ENCODE data around the gene DCAF11.

Gene DCAF11

GRCh38 chr14:24084440-24084839 lies 30.1 kb upstream of the DCAF11 start:
- no peaks in the 10 kb centered on the region for H3K9me3 Mint-ChIP-seq
- no peak overlapping the region for H3K27ac Mint-ChIP-seq
- DNase-seq: no peak
- peaks cover 19% of the 10 kb centered on the region for H3K4me1 Mint-ChIP-seq (ENCODE audit: low read depth)
- no peak overlapping the region for H3K4me3 Mint-ChIP-seq
- H3K36me3 Mint-ChIP-seq (ENCODE audit: low read depth): no peaks in the 10 kb centered on the region
- H3K27me3 Mint-ChIP-seq: no peaks in the 10 kb centered on the region

GRCh38 chr14:24085215-24085614 lies 29.4 kb upstream of the DCAF11 start:
- Mint-ChIP-seq H3K4me3 (no peak overlapping the region), H3K27ac (no peak overlapping the region), H3K4me1 (ENCODE audit: low read depth) (peaks cover 17% of the 10 kb centered on the region), H3K9me3 (no peaks in the 10 kb centered on the region), H3K36me3 (ENCODE audit: low read depth) (no peaks in the 10 kb centered on the region), H3K27me3 (no peaks in the 10 kb centered on the region)
- no peak for DNase-seq

GRCh38 chr14:24086193-24086955 lies 28.2 kb upstream of the DCAF11 start:
- Mint-ChIP-seq H3K27me3 (no peaks in the 10 kb centered on the region), H3K27ac (no peak overlapping the region), H3K36me3 (ENCODE audit: low read depth) (no peaks in the 10 kb centered on the region), H3K4me1 (ENCODE audit: low read depth) (peaks cover 11% of the 10 kb centered on the region), H3K9me3 (no peaks in the 10 kb centered on the region), H3K4me3 (no peak overlapping the region)
- DNase-seq: no peak

GRCh38 chr14:24087004-24087403 lies 27.6 kb upstream of the DCAF11 start:
- no peak overlapping the region for H3K4me3 Mint-ChIP-seq
- H3K36me3 Mint-ChIP-seq (ENCODE audit: low read depth): no peaks in the 10 kb centered on the region
- DNase-seq: no peak
- H3K27ac Mint-ChIP-seq: no peak overlapping the region
- H3K9me3 Mint-ChIP-seq: no peaks in the 10 kb centered on the region
- H3K4me1 Mint-ChIP-seq (ENCODE audit: low read depth): peaks cover 8% of the 10 kb centered on the region
- no peaks in the 10 kb centered on the region for H3K27me3 Mint-ChIP-seq

GRCh38 chr14:24088095-24088494 lies 26.5 kb upstream of the DCAF11 start:
- no peaks in the 10 kb centered on the region for H3K27me3 Mint-ChIP-seq
- DNase-seq: no peak
- H3K9me3 Mint-ChIP-seq: no peaks in the 10 kb centered on the region
- H3K4me3 Mint-ChIP-seq: no peak overlapping the region
- H3K4me1 Mint-ChIP-seq (ENCODE audit: low read depth): peaks cover 8% of the 10 kb centered on the region
- no peaks in the 10 kb centered on the region for H3K36me3 Mint-ChIP-seq (ENCODE audit: low read depth)
- no peak overlapping the region for H3K27ac Mint-ChIP-seq

GRCh38 chr14:24089890-24090289 lies 24.7 kb upstream of the DCAF11 start:
- H3K36me3 Mint-ChIP-seq (ENCODE audit: low read depth): peaks cover 5% of the 10 kb centered on the region
- H3K27me3 Mint-ChIP-seq: no peaks in the 10 kb centered on the region
- H3K9me3 Mint-ChIP-seq: no peaks in the 10 kb centered on the region
- peaks cover 16% of the 10 kb centered on the region for H3K4me1 Mint-ChIP-seq (ENCODE audit: low read depth)
- H3K27ac Mint-ChIP-seq: no peak overlapping the region
- DNase-seq: no peak
- H3K4me3 Mint-ChIP-seq: no peak overlapping the region

- Mint-ChIP-seq H3K36me3 (ENCODE audit: low read depth) (peaks cover 24% of the 10 kb centered on the region), H3K9me3 (no peaks in the 10 kb centered on the region), H3K4me1 (ENCODE audit: low read depth) (peaks cover 31% of the 10 kb centered on the region), H3K27ac (peak overlapping the region; percentile 97), H3K27me3 (no peaks in the 10 kb centered on the region), H3K4me3 (no peak overlapping the region)
- no peak for DNase-seq
Measured at GRCh38 chr14:24092110-24092504, 22.5 kb upstream of the DCAF11 start.

- peaks cover 31% of the 10 kb centered on the region for H3K4me1 Mint-ChIP-seq (ENCODE audit: low read depth)
- H3K4me3 Mint-ChIP-seq: peak overlapping the region; percentile 95
- H3K36me3 Mint-ChIP-seq (ENCODE audit: low read depth): peaks cover 27% of the 10 kb centered on the region
- no peaks in the 10 kb centered on the region for H3K27me3 Mint-ChIP-seq
- no peak for DNase-seq
- H3K27ac Mint-ChIP-seq: peak overlapping the region; percentile 97
- H3K9me3 Mint-ChIP-seq: no peaks in the 10 kb centered on the region
Measured at GRCh38 chr14:24092505-24093206, 21.9 kb upstream of the DCAF11 start.

GRCh38 chr14:24093207-24093900 lies 21.2 kb upstream of the DCAF11 start:
- no peaks in the 10 kb centered on the region for H3K27me3 Mint-ChIP-seq
- H3K36me3 Mint-ChIP-seq (ENCODE audit: low read depth): peaks cover 34% of the 10 kb centered on the region
- H3K4me3 Mint-ChIP-seq: peak overlapping the region; percentile 95
- peak overlapping the region; percentile 97 for H3K27ac Mint-ChIP-seq
- peak; percentile 30 for DNase-seq
- no peaks in the 10 kb centered on the region for H3K9me3 Mint-ChIP-seq
- peaks cover 31% of the 10 kb centered on the region for H3K4me1 Mint-ChIP-seq (ENCODE audit: low read depth)

GRCh38 chr14:24093901-24094840 lies 20.4 kb upstream of the DCAF11 start, which contains the start of gene PCK2:
TSS of gene PCK2 (plus strand) at chr14:24094311. CDS start at chr14:24094406, 95 bp downstream.
- peak; percentile 91 for DNase-seq
- Mint-ChIP-seq H3K4me3 (peak within 1 kb of the TSS; percentile 95), H3K27me3 (no peaks in the 10 kb centered on the region), H3K36me3 (ENCODE audit: low read depth) (peaks cover 42% of the 10 kb centered on the region), H3K9me3 (no peaks in the 10 kb centered on the region), H3K27ac (peak within 1 kb of the TSS; percentile 97), H3K4me1 (ENCODE audit: low read depth) (peaks cover 31% of the 10 kb centered on the region)

GRCh38 chr14:24094841-24095270 lies 19.7 kb upstream of the DCAF11 start:
- Mint-ChIP-seq H3K4me3 (peak overlapping the region; percentile 95), H3K4me1 (ENCODE audit: low read depth) (peaks cover 30% of the 10 kb centered on the region), H3K27ac (peak overlapping the region; percentile 97), H3K9me3 (no peaks in the 10 kb centered on the region), H3K36me3 (ENCODE audit: low read depth) (peaks cover 49% of the 10 kb centered on the region), H3K27me3 (no peaks in the 10 kb centered on the region)
- no peak for DNase-seq

GRCh38 chr14:24095271-24096068 lies 19.1 kb upstream of the DCAF11 start:
- Mint-ChIP-seq H3K4me1 (ENCODE audit: low read depth) (peaks cover 28% of the 10 kb centered on the region), H3K4me3 (peak overlapping the region; percentile 95), H3K27ac (peak overlapping the region; percentile 97), H3K27me3 (no peaks in the 10 kb centered on the region), H3K36me3 (ENCODE audit: low read depth) (peaks cover 55% of the 10 kb centered on the region), H3K9me3 (no peaks in the 10 kb centered on the region)
- DNase-seq: peak; percentile 76

GRCh38 chr14:24096545-24097181 lies 17.9 kb upstream of the DCAF11 start:
- Mint-ChIP-seq H3K4me3 (peak overlapping the region; percentile 45), H3K27me3 (no peaks in the 10 kb centered on the region), H3K4me1 (ENCODE audit: low read depth) (peaks cover 26% of the 10 kb centered on the region), H3K36me3 (ENCODE audit: low read depth) (peaks cover 67% of the 10 kb centered on the region), H3K9me3 (no peaks in the 10 kb centered on the region), H3K27ac (peak overlapping the region; percentile 57)
- no peak for DNase-seq
